Measurements from ENCODE around the gene PEX3.
"Not testable (repeated sequence)": the region's sequence is repeated elsewhere in the genome, so short reads cannot be mapped to it uniquely, and the experiment has no call there.

PEX3 gene

GRCh38 chr6:143450453-143451371 is at the start of gene PEX3, which contains the start of gene ADAT2:
Gene PEX3, plus strand, starts transcription at chr6:143450805. Its CDS starts 238 bp downstream, at chr6:143451043.
Gene ADAT2, minus strand, starts transcription at chr6:143450695. Its CDS starts 37 bp downstream, at chr6:143450658.
- peak; percentile 91 for DNase-seq (ENCODE audit: low spot score)

DNA sequence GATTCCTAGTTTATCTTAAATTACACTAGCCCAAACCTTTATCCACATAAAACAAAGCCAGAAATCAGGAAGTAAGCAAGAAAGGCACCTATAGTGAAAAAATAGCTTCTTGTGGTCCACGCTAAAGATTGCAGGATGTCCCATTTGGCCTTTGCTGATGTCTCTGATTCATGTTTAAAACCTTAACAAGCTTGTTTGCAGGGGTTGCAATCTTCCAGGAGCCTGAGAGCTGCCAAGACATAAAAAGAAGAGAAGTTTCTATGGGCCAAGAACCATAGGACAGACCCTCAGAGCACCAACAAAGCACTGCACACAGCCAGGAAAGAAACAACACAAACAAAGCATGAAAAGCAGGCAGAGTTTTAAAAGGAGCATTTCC is 49.5 kb upstream of the PEX3 start:
- no peak for DNase-seq (ENCODE audit: low spot score)

DNA sequence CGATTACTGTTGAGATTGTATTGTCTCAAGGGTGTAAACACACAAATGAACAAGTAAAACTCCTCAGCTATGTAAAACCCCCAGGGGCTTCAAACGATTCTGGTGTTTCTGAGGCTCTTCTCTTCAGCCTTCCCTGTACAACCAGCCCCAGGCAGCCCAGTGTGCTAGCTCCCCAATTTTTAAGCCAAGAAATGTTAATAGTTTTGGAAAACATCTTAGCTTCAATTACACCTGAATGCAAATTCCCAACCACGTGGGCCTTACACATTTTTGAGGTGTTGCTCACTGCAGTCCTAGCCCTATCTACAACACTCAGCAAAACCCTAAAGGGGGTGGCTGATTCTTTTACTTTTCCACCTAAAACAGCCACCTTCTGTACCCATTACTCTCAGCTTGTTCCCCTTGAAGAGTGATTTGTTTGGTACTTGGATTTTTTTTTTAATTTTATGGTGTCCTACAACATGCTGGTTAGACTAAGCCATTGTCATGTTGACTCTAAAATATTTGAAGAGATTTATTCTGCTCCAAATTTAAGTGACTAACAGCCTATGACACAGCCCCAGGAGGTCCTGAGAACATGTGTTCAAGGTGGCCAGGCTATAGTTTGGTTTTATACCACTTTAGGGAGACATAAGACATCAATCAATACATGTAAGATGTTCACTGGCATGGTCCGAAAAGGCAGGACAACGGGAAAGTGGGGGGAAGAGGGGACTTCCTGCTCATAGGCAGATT is 48.8 kb upstream of the PEX3 start:
- DNase-seq (ENCODE audit: low spot score): no peak

GRCh38 chr6:143402721-143403336 is 47.8 kb upstream of the PEX3 start:
- DNase-seq (ENCODE audit: low spot score): no peak

GRCh38 chr6:143405373-143406154 is 45.0 kb upstream of the PEX3 start:
- no peak for DNase-seq (ENCODE audit: low spot score)

- DNase-seq (ENCODE audit: low spot score): no peak
These were observed 43.9 kb upstream of the PEX3 start for GRCh38 chr6:143406673-143407072.

GRCh38 chr6:143408151-143408786 is 42.3 kb upstream of the PEX3 start:
- no peak for DNase-seq (ENCODE audit: low spot score)

DNA sequence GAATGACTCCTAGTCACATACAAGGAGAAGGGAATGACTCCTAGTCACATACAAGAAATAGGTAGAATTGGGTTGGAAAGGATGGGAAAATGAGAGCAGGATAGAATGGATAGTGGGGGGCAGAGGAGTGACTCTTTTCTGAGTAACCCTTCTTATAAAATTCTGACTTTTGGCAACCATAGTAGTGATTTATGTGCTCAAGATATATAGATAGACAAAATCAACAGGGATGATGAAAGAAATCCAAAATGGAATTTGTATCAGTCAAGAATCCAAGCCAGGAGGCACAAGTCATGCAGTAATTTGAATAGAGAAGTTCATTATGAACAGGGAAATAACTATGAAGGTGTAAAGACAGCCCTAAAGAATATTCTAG is 41.8 kb upstream of the PEX3 start:
- no peak for DNase-seq (ENCODE audit: low spot score)

DNA sequence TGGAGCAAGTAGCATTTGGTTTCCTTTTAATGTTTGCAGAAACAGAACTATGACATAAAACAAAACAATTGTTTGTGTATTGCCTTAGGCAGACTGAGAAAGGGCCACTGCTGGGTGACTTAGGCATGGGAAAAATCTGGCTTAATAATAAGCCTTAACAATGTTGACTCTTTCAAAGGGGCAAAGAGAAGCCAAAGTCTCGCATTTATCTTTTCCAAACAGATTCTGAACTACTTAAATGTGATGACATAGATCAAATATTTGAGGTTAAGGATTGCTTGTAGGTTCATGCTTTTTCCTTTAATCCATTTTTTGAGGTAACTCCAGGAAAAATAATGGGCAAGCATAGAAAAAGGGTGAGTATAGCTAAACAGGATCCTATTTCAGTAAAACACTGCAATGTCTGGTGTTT is 39.7 kb upstream of the PEX3 start:
- no peak for DNase-seq (ENCODE audit: low spot score)

GRCh38 chr6:143414769-143415168 is 35.8 kb upstream of the PEX3 start:
- no peak for DNase-seq (ENCODE audit: low spot score)

DNA sequence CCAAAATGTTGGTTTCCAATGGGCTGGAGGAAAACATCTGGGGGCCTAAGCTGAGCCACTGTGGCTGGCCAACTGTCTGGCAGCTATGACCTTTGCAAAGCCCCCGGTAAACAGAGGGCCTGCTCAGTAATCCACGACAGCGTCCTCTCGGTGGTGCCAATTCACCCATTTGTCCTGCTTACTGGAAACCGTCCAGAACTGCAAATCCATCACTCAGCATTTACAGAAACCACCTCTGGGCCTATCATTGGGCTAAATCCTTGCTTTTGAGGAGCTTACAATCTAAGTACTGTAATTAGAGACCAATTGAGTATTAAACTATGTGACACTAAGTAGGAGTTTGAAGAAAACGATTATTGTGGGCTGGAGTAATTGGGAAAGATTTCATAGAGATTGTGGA is 31.1 kb upstream of the PEX3 start:
- no peak for DNase-seq (ENCODE audit: low spot score)

DNA sequence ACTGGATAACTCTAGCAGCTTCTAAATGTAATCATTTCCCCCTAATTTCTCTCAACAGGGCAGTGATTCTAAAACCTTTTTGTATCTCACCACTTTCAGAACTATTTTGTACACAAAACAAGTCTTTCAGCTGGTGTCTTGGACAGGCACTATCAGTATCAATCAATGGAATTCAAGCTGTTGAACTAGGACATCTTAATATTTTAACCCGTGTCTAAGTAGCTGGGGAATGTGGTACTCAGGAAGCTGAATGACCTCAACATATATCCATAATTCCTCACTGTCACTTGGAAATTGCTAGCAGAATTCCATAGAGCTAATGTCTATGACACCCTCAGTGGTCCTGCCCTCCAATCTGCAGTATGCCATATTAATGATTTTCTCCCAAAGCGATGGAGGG is 24.6 kb upstream of the PEX3 start:
- no peak for DNase-seq (ENCODE audit: low spot score)

- DNase-seq (ENCODE audit: low spot score): peak; percentile 44
These were observed 23.3 kb upstream of the PEX3 start for GRCh38 chr6:143427109-143427817.

DNA sequence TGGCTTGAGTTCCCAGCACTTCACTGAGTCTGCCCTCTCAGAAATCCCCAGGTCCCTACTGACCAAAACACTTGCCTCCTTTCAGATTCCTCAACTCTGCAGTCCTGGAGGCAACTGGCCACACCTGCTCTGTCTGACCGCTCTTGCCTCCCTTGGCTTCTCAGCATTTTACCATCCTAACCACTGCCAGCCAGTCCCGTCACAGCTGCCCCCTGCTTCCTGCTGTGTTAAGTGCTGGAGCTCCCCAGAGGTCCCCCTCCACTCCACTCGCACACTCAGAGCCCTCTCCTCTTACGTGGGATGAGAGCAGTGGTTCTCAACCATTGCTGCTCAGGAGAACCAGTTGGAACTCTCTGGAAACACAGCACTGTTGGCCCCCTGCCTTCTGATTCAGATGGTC is 20.6 kb upstream of the PEX3 start:
- no peak for DNase-seq (ENCODE audit: low spot score)

GRCh38 chr6:143431226-143431625 is 19.4 kb upstream of the PEX3 start:
- no peak for DNase-seq (ENCODE audit: low spot score)

GRCh38 chr6:143432588-143432987 is 18.0 kb upstream of the PEX3 start:
- no peak for DNase-seq (ENCODE audit: low spot score)

GRCh38 chr6:143441010-143441409 is 9.6 kb upstream of the PEX3 start:
- DNase-seq (ENCODE audit: low spot score): no peak

DNA sequence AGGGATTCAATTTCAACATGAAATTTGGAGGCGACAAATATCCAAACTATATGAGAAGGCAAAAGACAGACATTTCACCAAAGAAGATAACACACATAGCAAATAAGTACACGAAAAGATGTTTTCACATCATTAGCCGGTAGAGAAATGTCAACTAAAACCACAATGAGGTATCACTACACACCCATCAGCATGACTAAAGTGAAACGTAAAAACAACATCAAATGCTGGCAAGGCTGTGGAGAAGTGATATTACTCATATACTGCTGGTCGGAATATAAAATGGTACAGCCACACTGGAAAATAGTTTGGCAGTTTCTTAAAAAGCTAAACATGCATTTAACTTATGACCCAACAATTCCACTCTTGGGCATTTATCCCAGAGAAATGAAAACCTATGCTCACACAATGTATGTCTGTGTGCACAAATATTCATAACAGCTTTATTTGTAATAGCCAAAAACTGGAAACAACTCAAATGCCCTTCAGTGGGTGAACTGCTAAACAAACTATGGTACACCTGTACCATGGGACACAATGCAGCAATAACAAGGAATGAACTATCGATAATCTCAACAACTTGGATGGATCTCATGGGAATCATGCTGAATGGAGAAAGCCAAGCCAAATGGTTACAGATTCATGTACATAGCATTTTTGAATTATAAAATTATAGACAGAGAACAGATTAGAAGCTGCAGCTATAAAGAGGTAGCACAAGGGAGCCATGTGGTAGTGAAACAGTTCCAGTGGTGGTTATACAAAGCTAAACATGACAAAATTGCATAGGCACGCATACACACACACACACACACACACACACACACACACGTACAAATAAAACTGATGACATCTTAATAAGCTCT is 8.7 kb upstream of the PEX3 start:
- DNase-seq (ENCODE audit: low spot score): no peak

DNA sequence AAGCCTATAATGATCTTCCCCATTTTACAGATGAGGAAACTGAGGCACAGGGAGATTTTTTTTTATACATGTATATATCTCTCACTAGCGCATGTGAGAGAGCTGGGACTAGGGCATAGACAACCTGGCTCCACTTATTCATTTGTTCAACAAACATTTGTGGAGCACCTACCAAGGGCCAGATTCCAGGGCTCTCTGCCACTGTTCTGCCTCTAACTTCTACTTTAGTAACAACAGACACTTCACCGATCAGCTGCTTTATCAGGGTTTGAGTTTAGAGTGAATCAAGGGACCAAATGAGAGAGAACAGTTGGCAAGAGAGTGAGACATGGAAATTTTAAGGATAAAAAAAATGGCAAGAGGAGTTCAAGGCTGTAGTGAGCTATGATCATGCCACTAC is 7.5 kb upstream of the PEX3 start:
- DNase-seq (ENCODE audit: low spot score): no peak

DNA sequence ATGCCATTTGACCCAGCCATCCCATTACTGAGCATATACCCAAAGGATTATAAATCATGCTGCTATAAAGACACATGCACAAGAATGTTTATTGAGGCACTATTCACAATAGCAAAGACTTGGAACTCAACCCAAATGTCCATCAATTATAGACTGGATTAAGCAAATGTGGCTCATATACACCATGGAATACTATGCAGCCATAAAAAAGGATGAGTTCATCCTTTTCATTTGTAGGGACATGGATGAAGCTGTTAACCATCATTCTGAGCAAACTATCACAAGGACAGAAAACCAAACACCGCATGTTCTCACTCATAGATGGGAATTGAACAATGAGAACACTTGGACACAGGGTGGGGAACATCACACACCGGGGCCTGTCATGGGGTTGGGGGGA is 2.7 kb upstream of the PEX3 start:
- not testable (repeated sequence) for DNase-seq (ENCODE audit: low spot score)

All from SW480 (cell line).